SK-N-SH treated with all-trans-retinoic acid at 6 μM for 48 hours (cell line): ENCODE measurements around the gene RNF126.

Source experiments
- ARNTL ChIP-seq: fragments of 450-650 bp; formaldehyde crosslinking; IDR thresholded peaks from 2 replicates; pipeline ENCODE4 v1.5.0; 2020; ENCODE audit warnings: low read depth, mild to moderate bottlenecking, moderate library complexity, borderline replicate concordance
- ZNF565 ChIP-seq: fragments of 450-650 bp; formaldehyde crosslinking; conservative IDR thresholded peaks from 2 replicates; pipeline ENCODE4 v1.5.0; 2020; ENCODE audit warnings: low read depth, mild to moderate bottlenecking, moderate library complexity
- TF ChIP-seq, protein P1 (sequence below): fragments of 250-450 bp; sonication (Bioruptor Pico); IDR thresholded peaks from 2 replicates; pipeline ENCODE4 v1.8.0; 2020; ENCODE audit warnings: mild to moderate bottlenecking, moderate library complexity, borderline replicate concordance

DNA sequence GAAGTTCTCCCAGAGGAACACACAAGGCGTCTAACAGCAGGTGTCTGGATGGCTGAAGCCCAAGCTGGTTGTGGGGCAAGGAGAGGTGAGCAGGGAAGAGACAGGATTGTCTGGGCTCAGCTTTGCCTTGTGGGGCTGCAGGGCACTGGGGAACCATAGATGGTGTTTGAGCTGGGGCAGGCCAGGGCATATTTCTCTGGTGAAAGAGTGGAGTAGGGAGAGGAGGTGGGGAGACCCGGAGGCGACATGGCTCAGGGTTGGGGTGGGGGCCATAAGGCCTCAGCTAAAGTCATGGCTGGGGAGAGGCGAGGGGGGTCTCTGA, 40.3 kb upstream of the RNF126 start:
- TF ChIP-seq, protein P1, sequence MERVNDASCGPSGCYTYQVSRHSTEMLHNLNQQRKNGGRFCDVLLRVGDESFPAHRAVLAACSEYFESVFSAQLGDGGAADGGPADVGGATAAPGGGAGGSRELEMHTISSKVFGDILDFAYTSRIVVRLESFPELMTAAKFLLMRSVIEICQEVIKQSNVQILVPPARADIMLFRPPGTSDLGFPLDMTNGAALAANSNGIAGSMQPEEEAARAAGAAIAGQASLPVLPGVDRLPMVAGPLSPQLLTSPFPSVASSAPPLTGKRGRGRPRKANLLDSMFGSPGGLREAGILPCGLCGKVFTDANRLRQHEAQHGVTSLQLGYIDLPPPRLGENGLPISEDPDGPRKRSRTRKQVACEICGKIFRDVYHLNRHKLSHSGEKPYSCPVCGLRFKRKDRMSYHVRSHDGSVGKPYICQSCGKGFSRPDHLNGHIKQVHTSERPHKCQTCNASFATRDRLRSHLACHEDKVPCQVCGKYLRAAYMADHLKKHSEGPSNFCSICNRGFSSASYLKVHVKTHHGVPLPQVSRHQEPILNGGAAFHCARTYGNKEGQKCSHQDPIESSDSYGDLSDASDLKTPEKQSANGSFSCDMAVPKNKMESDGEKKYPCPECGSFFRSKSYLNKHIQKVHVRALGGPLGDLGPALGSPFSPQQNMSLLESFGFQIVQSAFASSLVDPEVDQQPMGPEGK = no peak
- TF ChIP-seq ZNF565 (CRISPR knock-in tag) (no peak), ARNTL (CRISPR knock-in tag) (no peak)
